K562 (cell line): ENCODE measurements around the gene AIF1L. TPM values are rescaled to one million over a fixed set of nuclear protein-coding genes. Genes with fewer than 3 reads are reported as not detected.

ENCODE experiments used
- ATAC-seq: fragments of 200-7000 bp; cut with Tn5 transposase; 3 replicates; pipeline ENCODE4 v1.9.1; 2020; ENCODE audit warnings: moderate library complexity
- BruUV-seq: library from RNA; stranded (reverse); fragments of 400-500 nt; replicated peaks from 2 replicates; lab custom pipeline; 2021; lab: Mats Ljungman, UMichigan
- CTCF ChIA-PET: fragments of 300-600 bp; formaldehyde crosslinking; extraction: SDS; loops from one replicate; lab custom pipeline; 2021; ENCODE audit warnings: low intra/inter-chr PET ratio; lab: Yijun Ruan, JAX
- POLR2A ChIA-PET: fragments of 300-600, 350-650 bp; sonication (Branson Sonifier 250); formaldehyde crosslinking; extraction: SDS; loops from one replicate; lab custom pipeline; 2021; ENCODE audit warnings: antibody characterized with exemption, inconsistent platforms; lab: Yijun Ruan, JAX
- DNase-seq, 4 experiments: peaks; one replicate each; pipeline versions ENCODE4 v3.0.0 to v3.0.0-alpha.2; 2011 to 2018; ENCODE audit warnings: low spot score in 3 of 4, mixed read lengths in 3 of 4; ENCODE audit errors: extremely low read depth in 1 of 4
- FAIRE-seq: peaks from 2 replicates; lab custom pipeline; 2011; peaks lifted over from hg19 to GRCh38; lab: Jason Lieb, UNC
- H2AFZ ChIP-seq: 2 replicates; pipeline ENCODE4 v1.6.0; 2011; ENCODE audit warnings: low read depth, low read length, control low read depth, inconsistent platforms
- H3K27ac ChIP-seq: fragments of 200-600 bp; 3 replicates; pipeline ENCODE4 v1.8.0; 2011; ENCODE audit warnings: low read depth, mild to moderate bottlenecking, control low read depth, inconsistent platforms, low read length, moderate library complexity, mixed read lengths; ENCODE audit errors: extremely low read depth
- H3K27me3 ChIP-seq, 2 experiments: fragments of 300-600 bp in 1 of 2; 2 replicates in 1 of 2; 3 replicates in 1 of 2; pipeline versions ENCODE4 v1.6.0 to v1.8.0; 2011; ENCODE audit warnings: inconsistent platforms in 2 of 2, low read length in 2 of 2, mild to moderate bottlenecking in 1 of 2, mixed read lengths in 1 of 2, moderate library complexity in 1 of 2; ENCODE audit not compliant: control insufficient read depth in 2 of 2, insufficient read depth in 2 of 2
- H3K36me3 ChIP-seq: fragments of 300-600 bp; 3 replicates; pipeline ENCODE4 v1.8.0; 2011; ENCODE audit warnings: mild to moderate bottlenecking, low read length, inconsistent platforms; ENCODE audit not compliant: control insufficient read depth, insufficient read depth
- H3K4me1 ChIP-seq, 2 experiments: fragments of 200-600 bp in 1 of 2; replicated peaks in 1 of 2; 2 replicates in 1 of 2; 3 replicates in 1 of 2; pipeline versions ENCODE4 v1.5.1 to v1.8.0; 2011; ENCODE audit warnings: inconsistent platforms in 2 of 2, low read length in 2 of 2, mild to moderate bottlenecking in 1 of 2, mixed read lengths in 1 of 2, moderate library complexity in 1 of 2; ENCODE audit not compliant: control insufficient read depth in 2 of 2, insufficient read depth in 2 of 2
- H3K4me2 ChIP-seq: 2 replicates; pipeline ENCODE4 v1.6.1; 2011; ENCODE audit warnings: low read length, control low read depth, inconsistent platforms, mixed read lengths; ENCODE audit not compliant: insufficient read depth
- H3K4me3 ChIP-seq: fragments of 200-600 bp; sonication (generic), shearing (Covaris generic); 2 replicates; pipeline ENCODE4 v1.5.1; 2016; ENCODE audit warnings: control low read depth, inconsistent platforms
- H3K79me2 ChIP-seq: fragments of 200-600 bp; 3 replicates; pipeline ENCODE4 v1.8.0; 2011; ENCODE audit warnings: low read length, inconsistent platforms; ENCODE audit not compliant: control insufficient read depth, insufficient read depth
- H3K9ac ChIP-seq, 2 experiments: 2 replicates each; pipeline versions ENCODE4 v1.6.0 to v1.6.1; 2011; ENCODE audit warnings: low read depth in 2 of 2, low read length in 2 of 2, control low read depth in 1 of 2, inconsistent platforms in 1 of 2, mild to moderate bottlenecking in 1 of 2, mixed read lengths in 1 of 2; ENCODE audit not compliant: insufficient read depth in 1 of 2
- H3K9me1 ChIP-seq: one replicate; pipeline ENCODE4 v1.6.0; 2011; ENCODE audit warnings: inconsistent platforms, mild to moderate bottlenecking, low read length, moderate library complexity; ENCODE audit not compliant: control insufficient read depth, insufficient read depth
- H3K9me3 ChIP-seq: replicated peaks from 2 replicates; pipeline ENCODE4 v1.5.1; 2011; ENCODE audit warnings: low read depth, low read length, inconsistent platforms; ENCODE audit not compliant: control insufficient read depth, insufficient read depth
- H4K20me1 ChIP-seq: replicated peaks from 2 replicates; pipeline ENCODE4 v1.6.1; 2011; ENCODE audit warnings: low read length, inconsistent platforms, mixed read lengths; ENCODE audit not compliant: control insufficient read depth, insufficient read depth
- BCL6 ChIP-seq: fragments of 250-450 bp; sonication (Bioruptor Pico); IDR thresholded peaks from 2 replicates; pipeline ENCODE4 v1.4.0; 2020
- CBFA2T2 ChIP-seq: fragments of 450-650 bp; conservative IDR thresholded peaks from 2 replicates; pipeline ENCODE4 v1.6.1; 2017; ENCODE audit warnings: mild to moderate bottlenecking
- CREB3 ChIP-seq: fragments of 450-650 bp; conservative IDR thresholded peaks from 2 replicates; pipeline ENCODE4 v1.6.1; 2016; ENCODE audit warnings: missing genetic modification characterization, low read depth, mild to moderate bottlenecking, missing compliant biosample characterization, moderate library complexity
- DACH1 ChIP-seq: fragments of 450-650 bp; IDR thresholded peaks from 2 replicates; pipeline ENCODE4 v1.6.1; 2018; ENCODE audit not compliant: partially characterized antibody
- HDAC2 ChIP-seq: fragments of 450-650 bp; IDR thresholded peaks from 2 replicates; pipeline ENCODE4 v1.6.1; 2016; ENCODE audit warnings: mild to moderate bottlenecking
- HSF4 ChIP-seq: fragments of 250-450 bp; sonication (Bioruptor Pico); IDR thresholded peaks from 2 replicates; pipeline ENCODE4 v2.1.2; 2022; ENCODE audit warnings: mild to moderate bottlenecking, moderate library complexity, borderline replicate concordance
- IRF1 ChIP-seq: sonication (generic); formaldehyde crosslinking; IDR thresholded peaks from 2 replicates; pipeline ENCODE4 v1.8.0; 2022; ENCODE audit warnings: missing genetic modification reagents, mild to moderate bottlenecking, borderline replicate concordance
- NCOA4 ChIP-seq: fragments of 450-650 bp; IDR thresholded peaks from 2 replicates; pipeline ENCODE4 v1.6.1; 2018; ENCODE audit warnings: mild to moderate bottlenecking; ENCODE audit not compliant: partially characterized antibody
- PHF21A ChIP-seq: fragments of 450-650 bp; IDR thresholded peaks from 2 replicates; pipeline ENCODE4 v1.6.1; 2017; ENCODE audit warnings: low read depth, borderline replicate concordance
- RERE ChIP-seq: sonication (generic); formaldehyde crosslinking; IDR thresholded peaks from 2 replicates; pipeline ENCODE4 v1.8.0; 2023; ENCODE audit warnings: missing genetic modification reagents, mild to moderate bottlenecking, borderline replicate concordance
- ZBTB11 ChIP-seq, 3 experiments: fragments of 200-800 bp in 1 of 3; fragments of 250-450 bp in 1 of 3; fragments of 450-650 bp in 1 of 3; sonication (Bioruptor Pico) in 1 of 3; sonication (Bioruptor generic) in 1 of 3; formaldehyde crosslinking in 1 of 3; IDR thresholded peaks; 2 replicates each; pipeline versions ENCODE4 v1.6.1 to v1.8.0; 2016 to 2022; ENCODE audit warnings: mild to moderate bottlenecking in 2 of 3, missing genetic modification characterization in 2 of 3, missing compliant biosample characterization in 1 of 3, moderate library complexity in 1 of 3
- WGBS: fragments of 100-300 bp; shearing (Covaris generic); methylation state at CpG from one replicate; pipeline ENCODE4 v1.1.6; 2016; ENCODE audit warnings: low coverage, mixed read lengths; ENCODE audit not compliant: insufficient coverage; ENCODE audit errors: missing lambda C conversion rate; 5-methylcytosine and 5-hydroxymethylcytosine counted together
- in situ Hi-C: fragments of 300-500 bp; cut with MboI; formaldehyde crosslinking; loops from 4 replicates; pipeline ENCODE4 v1.15.0; 2018; ENCODE audit warnings: inconsistent platforms, mixed read lengths
- intact Hi-C: fragments of 100-400 bp; cut with micrococcal nuclease; formaldehyde crosslinking; loops from 2 replicates; pipeline ENCODE4 v1.14.2; 2022
- polyA plus RNA-seq, 8 experiments: library from polyadenylated mRNA; depleted of rRNA in 4 of 8; stranded (reverse) in 5 of 8; unstranded in 3 of 8; fragments of >200 nt; fragmentation: Nextera tagmentation in 2 of 8; fragmentation: Illumina TruSeq in 1 of 8; extraction: Ambion mirVana in 2 of 8; extraction: Trizol in 1 of 8; gene quantifications; 2 replicates each; pipeline versions ENCODE4 v1.2.1 to v1.2.3, GENCODE V29; 2011 to 2014; ENCODE audit warnings: inconsistent platforms in 1 of 8, missing spikeins in 1 of 8
- total RNA-seq, 7 experiments: library from RNA; depleted of rRNA in 6 of 7; stranded (reverse); fragments of >200 nt in 6 of 7; fragmentation: Illumina TruSeq in 2 of 7; extraction: Trizol in 2 of 7; gene quantifications; 2 replicates each; pipeline versions ENCODE4 v1.2.1 to v1.2.3, GENCODE V29; 2011 to 2021; ENCODE audit warnings: low replicate concordance in 1 of 7

AIF1L gene
- total and polyA plus RNA-seq, 9 of the 15 experiments (the other 6 are each of a cell fraction or from before 2014, with no cell fraction given), result 0.34 to 9.1 (median 1.3) TPM

GRCh38 chr9:131149688-131150053 lies 53.3 kb downstream of the AIF1L start:
- peak overlapping the region; percentile 1; the same call in 2 of the 3 replicates for H3K27ac ChIP-seq
- no peaks in the 10 kb centered on the region for H3K9me3 ChIP-seq
- H3K4me3 ChIP-seq, result no peak overlapping the region
- no peaks in the 10 kb centered on the region for H3K27me3 ChIP-seq
- peak; percentile 2; the same call in 2 of the 3 replicates for ATAC-seq
- H3K4me2 ChIP-seq, result no peak overlapping the region
- no peaks in the 10 kb centered on the region for H3K4me1 ChIP-seq
- ChIA-PET POLR2A (interaction anchor here (0.6 to 22.5 kb wide), 8 partner anchors 4 to 192 kb away, joined by 3 to 583 read pairs (median 116); partner anchors contain the start of gene NUP214), CTCF (no interaction called here)
- peak in 1 of 4 experiments; percentile 63 for DNase-seq
- no TSS peak for BruUV-seq
- intact Hi-C loops (no loop called here), in situ Hi-C loops (no loop called here)
- peak overlapping the region in 1 of 2 experiments; percentile 0; a peak in 1 of 4 replicates for H3K9ac ChIP-seq
- H3K79me2 ChIP-seq, result 0 out of 3 replicates have a peak, but pooled peaks cover 6% of the 10 kb centered on the region
- peaks cover 8% of the 10 kb centered on the region; the same call in 1 of the 2 replicates for H4K20me1 ChIP-seq
- FAIRE-seq, result no peak
- 81% methylated on average over 5 of the region's 5 CpGs for WGBS
- H2AFZ ChIP-seq, result no peak overlapping the region
- peaks cover 99% of the 10 kb centered on the region for H3K36me3 ChIP-seq
- no peaks in the 10 kb centered on the region for H3K9me1 ChIP-seq
- no peak for TF ChIP-seq DACH1
- no peak for TF ChIP-seq IRF1
- no peak for TF ChIP-seq ZBTB11 (CRISPR knock-in tag; IDR thresholded peaks at IDR 0.05)
- TF ChIP-seq CBFA2T2, result no peak
- no peak for TF ChIP-seq CREB3 (tag)
- no peak for TF ChIP-seq NCOA4
- TF ChIP-seq RERE (CRISPR knock-in tag), result no peak
- no peak for TF ChIP-seq HSF4 (CRISPR knock-in tag)
- no peak for TF ChIP-seq PHF21A
- no peak for TF ChIP-seq HDAC2
- TF ChIP-seq BCL6 (CRISPR knock-in tag), result no peak
